GM12878 (cell line): ENCODE measurements around the gene MGLL. TPM values are rescaled to one million over a fixed set of nuclear protein-coding genes. Genes with fewer than 3 reads are reported as not detected.

Source experiments
- ATAC-seq: fragments of 200-7000 bp; cut with Tn5 transposase; 3 replicates; pipeline ENCODE4 v1.9.1; 2020; ENCODE audit warnings: mild to moderate bottlenecking, moderate library complexity
- BruUV-seq: library from RNA; stranded (reverse); fragments of 400-500 nt; replicated peaks from 2 replicates; lab custom pipeline; 2021; lab: Mats Ljungman, UMichigan
- CTCF ChIA-PET: fragments of 300-600 bp; sonication (Branson Sonifier 250); formaldehyde crosslinking; extraction: SDS; loops from one replicate; lab custom pipeline; 2021; ENCODE audit warnings: inconsistent platforms; lab: Yijun Ruan, JAX
- POLR2A ChIA-PET: fragments of 350-600 bp; formaldehyde crosslinking; extraction: SDS; loops from one replicate; lab custom pipeline; 2021; ENCODE audit warnings: inconsistent platforms; lab: Charles Lee
- RAD21 ChIA-PET: fragments of 300-600 bp; sonication (Branson Sonifier 250); formaldehyde crosslinking; loops from one replicate; lab custom pipeline; 2023; ENCODE audit warnings: antibody characterized with exemption; ENCODE audit not compliant: unreplicated experiment; lab: Charles Lee
- SMC1A ChIA-PET: fragments of 300-600 bp; sonication (Branson Sonifier 250); formaldehyde crosslinking; loops from one replicate; lab custom pipeline; 2023; ENCODE audit not compliant: unreplicated experiment, uncharacterized antibody; lab: Charles Lee
- DNase-seq: peaks from one replicate; pipeline ENCODE4 v3.0.0-alpha.2; 2011; ENCODE audit warnings: low read depth, low spot score
- FAIRE-seq: peaks from 3 replicates; lab custom pipeline; 2011; peaks lifted over from hg19 to GRCh38; lab: Jason Lieb, UNC
- H2AFZ ChIP-seq: 2 replicates; pipeline ENCODE4 v1.6.0; 2011; ENCODE audit warnings: low read depth, low read length, control low read depth; ENCODE audit not compliant: control insufficient read depth
- H3K27ac ChIP-seq: 2 replicates; pipeline ENCODE4 v1.5.1; 2011; ENCODE audit warnings: control low read depth; ENCODE audit not compliant: control insufficient read depth, insufficient read depth
- H3K27me3 ChIP-seq, 2 experiments: replicated peaks in 1 of 2; 2 replicates each; pipeline versions ENCODE4 v1.6.0 to v1.6.1; 2011; ENCODE audit warnings: low read length in 1 of 2; ENCODE audit not compliant: control insufficient read depth in 2 of 2, insufficient read depth in 2 of 2
- H3K36me3 ChIP-seq, 2 experiments: 2 replicates each; pipeline ENCODE4 v1.5.1; 2011; ENCODE audit warnings: low read length in 1 of 2; ENCODE audit not compliant: control insufficient read depth in 2 of 2, insufficient read depth in 2 of 2
- H3K4me1 ChIP-seq: 2 replicates; pipeline ENCODE4 v1.6.1; 2011; ENCODE audit warnings: mild to moderate bottlenecking, low read length, moderate library complexity, mixed read lengths; ENCODE audit not compliant: control insufficient read depth, insufficient read depth
- H3K4me2 ChIP-seq: 2 replicates; pipeline ENCODE4 v1.6.0; 2011; ENCODE audit warnings: control low read depth; ENCODE audit not compliant: control insufficient read depth, insufficient read depth
- H3K4me3 ChIP-seq: fragments of 200-600 bp; sonication (generic); 2 replicates; pipeline ENCODE4 v1.5.1; 2016
- H3K79me2 ChIP-seq: 2 replicates; pipeline ENCODE4 v1.6.0; 2011; ENCODE audit warnings: low read length; ENCODE audit not compliant: control insufficient read depth, insufficient read depth
- H3K9ac ChIP-seq: 2 replicates; pipeline ENCODE4 v1.8.0; 2011; ENCODE audit warnings: low read length, control low read depth, mixed read lengths; ENCODE audit not compliant: control insufficient read depth, insufficient read depth
- H3K9me3 ChIP-seq: replicated peaks from 3 replicates; pipeline ENCODE4 v1.5.1; 2011; ENCODE audit warnings: mild to moderate bottlenecking, low read length; ENCODE audit not compliant: control insufficient read depth, insufficient read depth
- H4K20me1 ChIP-seq: 2 replicates; pipeline ENCODE4 v1.6.0; 2011; ENCODE audit not compliant: control insufficient read depth, insufficient read depth
- EP300 ChIP-seq, 2 experiments: fragments of 150-350 bp in 1 of 2; IDR thresholded peaks; 2 replicates each; pipeline ENCODE4 v1.6.1; 2011 to 2012; ENCODE audit warnings: low read depth in 2 of 2, low read length in 2 of 2, borderline replicate concordance in 1 of 2, improper control_type of control experiment in 1 of 2, inconsistent platforms in 1 of 2; ENCODE audit not compliant: control insufficient read depth in 1 of 2
- ETV6 ChIP-seq, 2 experiments: fragments of 450-650 bp in 1 of 2; IDR thresholded peaks in 1 of 2; conservative IDR thresholded peaks in 1 of 2; 2 replicates each; pipeline ENCODE4 v1.6.1; 2014; ENCODE audit warnings: antibody characterized with exemption in 1 of 2, borderline replicate concordance in 1 of 2, low read depth in 1 of 2, mild to moderate bottlenecking in 1 of 2, moderate library complexity in 1 of 2
- FOXM1 ChIP-seq: IDR thresholded peaks from 2 replicates; pipeline ENCODE4 v1.6.1; 2012; ENCODE audit warnings: low read depth, mild to moderate bottlenecking, inconsistent platforms, low read length, moderate library complexity
- JUNB ChIP-seq: IDR thresholded peaks from 2 replicates; pipeline ENCODE4 v1.6.1; 2016; ENCODE audit warnings: antibody characterized with exemption, mild to moderate bottlenecking
- MEF2B ChIP-seq: fragments of 450-650 bp; IDR thresholded peaks from 2 replicates; pipeline ENCODE4 v1.6.1; 2018; ENCODE audit warnings: mild to moderate bottlenecking, moderate library complexity; ENCODE audit not compliant: partially characterized antibody, poor library complexity, severe bottlenecking
- MXI1 ChIP-seq: fragments of 150-350 bp; IDR thresholded peaks from 2 replicates; pipeline ENCODE4 v1.6.1; 2011; ENCODE audit warnings: low read depth, mild to moderate bottlenecking, inconsistent platforms, low read length, improper control_type of control experiment
- NFYB ChIP-seq: IDR thresholded peaks from 2 replicates; pipeline ENCODE4 v1.6.1; 2011; ENCODE audit warnings: low read depth, mild to moderate bottlenecking, low read length, improper control_type of control experiment, moderate library complexity; ENCODE audit not compliant: insufficient read depth
- RBBP5 ChIP-seq: fragments of 200-600 bp; sonication (generic); conservative IDR thresholded peaks from 2 replicates; pipeline ENCODE4 v1.6.1; 2016
- RUNX3 ChIP-seq: IDR thresholded peaks from 2 replicates; pipeline ENCODE4 v1.6.1; 2012; ENCODE audit warnings: low read length, inconsistent platforms
- YY1 ChIP-seq: IDR thresholded peaks from 2 replicates; pipeline ENCODE4 v1.6.1; 2011; ENCODE audit warnings: low read depth, mild to moderate bottlenecking, low read length
- in situ Hi-C: fragments of 300-500 bp; cut with MboI; formaldehyde crosslinking; loops from 9 replicates; pipeline ENCODE4 v1.14.3; 2018; ENCODE audit warnings: mixed read lengths
- intact Hi-C: fragments of 100-400 bp; cut with micrococcal nuclease; formaldehyde crosslinking; loops from one replicate; pipeline ENCODE4 v1.14.2; 2022; ENCODE audit not compliant: unreplicated experiment
- polyA plus RNA-seq, 11 experiments: library from polyadenylated mRNA; depleted of rRNA in 4 of 11; unstranded in 6 of 11; stranded (reverse) in 5 of 11; fragments of >200 nt; fragmentation: Nextera tagmentation in 4 of 11; fragmentation: Illumina TruSeq in 1 of 11; extraction: Ambion mirVana in 4 of 11; extraction: Trizol in 1 of 11; gene quantifications; 1 replicate in 1 of 11; 2 replicates in 10 of 11; pipeline versions ENCODE4 v1.2.1 to v1.2.3, GENCODE V29; 2011 to 2016; ENCODE audit warnings: inconsistent platforms in 2 of 11, missing spikeins in 2 of 11, low read depth in 1 of 11
- total RNA-seq, 4 experiments: library from RNA; depleted of rRNA in 3 of 4; stranded (reverse); fragments of >200 nt in 3 of 4; fragmentation: Illumina TruSeq in 1 of 4; extraction: Trizol in 1 of 4; gene quantifications; 2 replicates each; pipeline versions ENCODE4 v1.2.1 to v1.2.3, GENCODE V29; 2013 to 2021
- TF ChIP-seq, protein P1 (sequence below): IDR thresholded peaks from 2 replicates; pipeline ENCODE4 v1.6.1; 2012; ENCODE audit warnings: improper control_type of control experiment, low read depth, low read length; ENCODE audit not compliant: insufficient replicate concordance
- TF ChIP-seq, protein P2 (sequence below): IDR thresholded peaks from 2 replicates; pipeline ENCODE4 v1.6.1; 2011; ENCODE audit warnings: mild to moderate bottlenecking, low read depth, low read length, moderate library complexity; ENCODE audit not compliant: insufficient replicate concordance

The MGLL gene
- total and polyA plus RNA-seq, 10 of the 15 experiments (the other 5 are each of a cell fraction or from before 2014, with no cell fraction given): 44.9 to 177 (median 72.9) TPM

DNA sequence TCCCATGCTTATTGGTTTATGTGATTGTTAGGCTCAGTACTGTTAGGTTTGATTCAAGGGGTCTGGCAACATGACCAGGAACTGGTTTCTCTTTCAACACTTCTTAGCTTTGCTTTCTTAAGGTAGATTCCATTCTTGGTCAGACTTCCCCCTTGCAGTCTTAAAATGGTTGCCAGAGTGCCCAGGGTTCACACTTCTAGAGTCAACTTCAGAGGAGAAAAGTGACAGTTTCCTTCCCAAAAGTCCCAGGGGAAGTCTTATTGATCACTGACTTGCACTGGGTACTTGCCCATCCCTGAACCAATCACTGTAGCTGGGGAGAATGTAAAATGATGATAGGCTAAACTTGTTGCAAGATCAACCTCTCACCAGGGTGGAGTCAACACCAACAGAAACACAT, 14.1 kb downstream of the MGLL start:
- peak; percentile 51 for TF ChIP-seq RUNX3
- peak; percentile 72 for TF ChIP-seq NFYB
- TF ChIP-seq ETV6 (conservative IDR thresholded peaks at IDR 0.05 in 1 of 2, IDR thresholded peaks at IDR 0.05 in 1 of 2; ENCODE audit: borderline replicate concordance in 1 of 2, low read depth in 1 of 2): peak in 1 of 2 experiments; percentile 73; a peak in 1 of 4 replicates
- peak; percentile 33; the same call in 1 of the 2 replicates for TF ChIP-seq JUNB
- TF ChIP-seq, protein P1, sequence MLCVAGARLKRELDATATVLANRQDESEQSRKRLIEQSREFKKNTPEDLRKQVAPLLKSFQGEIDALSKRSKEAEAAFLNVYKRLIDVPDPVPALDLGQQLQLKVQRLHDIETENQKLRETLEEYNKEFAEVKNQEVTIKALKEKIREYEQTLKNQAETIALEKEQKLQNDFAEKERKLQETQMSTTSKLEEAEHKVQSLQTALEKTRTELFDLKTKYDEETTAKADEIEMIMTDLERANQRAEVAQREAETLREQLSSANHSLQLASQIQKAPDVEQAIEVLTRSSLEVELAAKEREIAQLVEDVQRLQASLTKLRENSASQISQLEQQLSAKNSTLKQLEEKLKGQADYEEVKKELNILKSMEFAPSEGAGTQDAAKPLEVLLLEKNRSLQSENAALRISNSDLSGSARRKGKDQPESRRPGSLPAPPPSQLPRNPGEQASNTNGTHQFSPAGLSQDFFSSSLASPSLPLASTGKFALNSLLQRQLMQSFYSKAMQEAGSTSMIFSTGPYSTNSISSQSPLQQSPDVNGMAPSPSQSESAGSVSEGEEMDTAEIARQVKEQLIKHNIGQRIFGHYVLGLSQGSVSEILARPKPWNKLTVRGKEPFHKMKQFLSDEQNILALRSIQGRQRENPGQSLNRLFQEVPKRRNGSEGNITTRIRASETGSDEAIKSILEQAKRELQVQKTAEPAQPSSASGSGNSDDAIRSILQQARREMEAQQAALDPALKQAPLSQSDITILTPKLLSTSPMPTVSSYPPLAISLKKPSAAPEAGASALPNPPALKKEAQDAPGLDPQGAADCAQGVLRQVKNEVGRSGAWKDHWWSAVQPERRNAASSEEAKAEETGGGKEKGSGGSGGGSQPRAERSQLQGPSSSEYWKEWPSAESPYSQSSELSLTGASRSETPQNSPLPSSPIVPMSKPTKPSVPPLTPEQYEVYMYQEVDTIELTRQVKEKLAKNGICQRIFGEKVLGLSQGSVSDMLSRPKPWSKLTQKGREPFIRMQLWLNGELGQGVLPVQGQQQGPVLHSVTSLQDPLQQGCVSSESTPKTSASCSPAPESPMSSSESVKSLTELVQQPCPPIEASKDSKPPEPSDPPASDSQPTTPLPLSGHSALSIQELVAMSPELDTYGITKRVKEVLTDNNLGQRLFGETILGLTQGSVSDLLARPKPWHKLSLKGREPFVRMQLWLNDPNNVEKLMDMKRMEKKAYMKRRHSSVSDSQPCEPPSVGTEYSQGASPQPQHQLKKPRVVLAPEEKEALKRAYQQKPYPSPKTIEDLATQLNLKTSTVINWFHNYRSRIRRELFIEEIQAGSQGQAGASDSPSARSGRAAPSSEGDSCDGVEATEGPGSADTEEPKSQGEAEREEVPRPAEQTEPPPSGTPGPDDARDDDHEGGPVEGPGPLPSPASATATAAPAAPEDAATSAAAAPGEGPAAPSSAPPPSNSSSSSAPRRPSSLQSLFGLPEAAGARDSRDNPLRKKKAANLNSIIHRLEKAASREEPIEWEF: peak; percentile 77
- TF ChIP-seq YY1: peak; percentile 74
- TF ChIP-seq EP300 (IDR thresholded peaks at IDR 0.05; ENCODE audit: borderline replicate concordance in 1 of 2, control insufficient read depth in 1 of 2, low read depth in 2 of 2, low read length in 2 of 2): peak in 1 of 2 experiments; percentile 22; a peak in 1 of 4 replicates
- no peak for TF ChIP-seq MXI1
- TF ChIP-seq, protein P2, sequence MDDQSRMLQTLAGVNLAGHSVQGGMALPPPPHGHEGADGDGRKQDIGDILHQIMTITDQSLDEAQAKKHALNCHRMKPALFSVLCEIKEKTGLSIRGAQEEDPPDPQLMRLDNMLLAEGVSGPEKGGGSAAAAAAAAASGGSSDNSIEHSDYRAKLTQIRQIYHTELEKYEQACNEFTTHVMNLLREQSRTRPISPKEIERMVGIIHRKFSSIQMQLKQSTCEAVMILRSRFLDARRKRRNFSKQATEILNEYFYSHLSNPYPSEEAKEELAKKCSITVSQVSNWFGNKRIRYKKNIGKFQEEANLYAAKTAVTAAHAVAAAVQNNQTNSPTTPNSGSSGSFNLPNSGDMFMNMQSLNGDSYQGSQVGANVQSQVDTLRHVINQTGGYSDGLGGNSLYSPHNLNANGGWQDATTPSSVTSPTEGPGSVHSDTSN: no peak
- peak; percentile 60; the same call in 1 of the 2 replicates for TF ChIP-seq FOXM1
- peak; percentile 31 for TF ChIP-seq MEF2B
- TF ChIP-seq RBBP5: no peak
- FAIRE-seq (no peak), DNase-seq (peak; percentile 63), ATAC-seq (peak; percentile 85)
- in situ Hi-C loops: no loop called here
- H2AFZ ChIP-seq: no peak overlapping the region
- H3K4me2 ChIP-seq: no peak overlapping the region
- H3K79me2 ChIP-seq: no peaks in the 10 kb centered on the region; the same call in 1 of the 2 replicates
- peaks cover 22% of the 10 kb centered on the region for H3K4me1 ChIP-seq
- H3K9ac ChIP-seq: no peak overlapping the region
- RAD21 ChIA-PET: interaction anchor here (0.9 to 2.2 kb wide), 10 partner anchors 9 to 72 kb away, joined by 3 to 10 read pairs (median 6); partner anchors contain the start of gene MGLL
- H4K20me1 ChIP-seq: no peaks in the 10 kb centered on the region
- intact Hi-C loops: no loop called here
- H3K27ac ChIP-seq: peak overlapping the region; percentile 45
- SMC1A ChIA-PET: interaction anchor here (0.6 to 2.5 kb wide), 10 partner anchors 13 to 150 kb away, joined by 3 to 14 read pairs (median 4); partner anchors contain the start of gene MGLL
- no peaks in the 10 kb centered on the region for H3K27me3 ChIP-seq
- peaks cover 5% of the 10 kb centered on the region; the same call in 1 of the 3 replicates for H3K9me3 ChIP-seq
- BruUV-seq: no TSS peak
- CTCF ChIA-PET: interaction anchor here (0.6 to 2.2 kb wide), 6 partner anchors 13 to 72 kb away, joined by 3 to 12 read pairs (median 3); partner anchors contain the start of gene MGLL
- 0 out of 2 replicates have a peak overlapping the region, but pooled peaks have one; percentile 4 for H3K4me3 ChIP-seq
- H3K36me3 ChIP-seq: peaks cover 16 to 38% of the 10 kb centered on the region in 2 experiments
- POLR2A ChIA-PET: interaction anchor here (0.5 to 3.0 kb wide), 12 partner anchors 12 to 227 kb away, joined by 3 to 13 read pairs (median 4); partner anchors contain the start of gene MGLL
